Measurements from ENCODE around the gene GPR108. TPM values are rescaled to one million over a fixed set of nuclear protein-coding genes. Genes with fewer than 3 reads are reported as not detected.
A peak's percentile ranks its signal among the peaks of the same experiment; 100 is the strongest.

The GPR108 gene
- total and polyA plus RNA-seq, 2 of the 13 experiments (the other 11 are each of a cell fraction or from before 2014, with no cell fraction given) = 36.4 to 63.0 TPM

GRCh38 chr19:6737873-6738786 is 750 bp upstream of the GPR108 start (continued):
- TF ChIP-seq KAT8 (CRISPR knock-in tag; IDR thresholded peaks at IDR 0.05) (peak; percentile 32; the same call in 1 of the 2 replicates), ZFP37 (CRISPR knock-in tag; IDR thresholded peaks at IDR 0.05; ENCODE audit: borderline replicate concordance) (no peak), ZNF619 (CRISPR knock-in tag; IDR thresholded peaks at IDR 0.05) (0 out of 2 replicates have a peak, but pooled peaks have one; percentile 65), FOXP1 (IDR thresholded peaks at IDR 0.05) (no peak), FOXP1 (CRISPR knock-in tag; IDR thresholded peaks at IDR 0.05) (peak; percentile 55; the same call in 1 of the 2 replicates), ZBED4 (CRISPR knock-in tag; IDR thresholded peaks at IDR 0.05; ENCODE audit: borderline replicate concordance) (peak; percentile 67; the same call in 1 of the 2 replicates), PRPF4 (IDR thresholded peaks at IDR 0.05; ENCODE audit: low read depth, low read length, poor library complexity, severe bottlenecking) (no peak), ZNF552 (CRISPR knock-in tag; IDR thresholded peaks at IDR 0.05; ENCODE audit: borderline replicate concordance) (no peak), PAF1 (CRISPR knock-in tag; IDR thresholded peaks at IDR 0.05) (no peak), ESRRA (CRISPR knock-in tag; IDR thresholded peaks at IDR 0.05; ENCODE audit: low read depth) (no peak), ZNF550 (CRISPR knock-in tag; IDR thresholded peaks at IDR 0.05; ENCODE audit: borderline replicate concordance) (no peak), ZNF788 (CRISPR knock-in tag; IDR thresholded peaks at IDR 0.05; ENCODE audit: borderline replicate concordance) (peak; percentile 16; the same call in 1 of the 2 replicates), ZNF501 (CRISPR knock-in tag; IDR thresholded peaks at IDR 0.05) (no peak; the same call in 1 of the 2 replicates), ZNF280B (CRISPR knock-in tag; IDR thresholded peaks at IDR 0.05; ENCODE audit: borderline replicate concordance) (no peak), TOPORS (CRISPR knock-in tag; IDR thresholded peaks at IDR 0.05) (no peak), SMAD3 (CRISPR knock-in tag; IDR thresholded peaks at IDR 0.05) (peak; percentile 6; the same call in 1 of the 2 replicates), NFRKB (IDR thresholded peaks at IDR 0.05) (no peak), MAX (IDR thresholded peaks at IDR 0.05) (no peak), RXRA (CRISPR knock-in tag; IDR thresholded peaks at IDR 0.05) (peak; percentile 89; the same call in 1 of the 2 replicates), CENPX (CRISPR knock-in tag; IDR thresholded peaks at IDR 0.05) (no peak), YEATS2 (CRISPR knock-in tag; IDR thresholded peaks at IDR 0.05; ENCODE audit: borderline replicate concordance) (no peak), HDAC1 (CRISPR knock-in tag; IDR thresholded peaks at IDR 0.05) (peak; percentile 44; the same call in 1 of the 2 replicates), SALL1 (CRISPR knock-in tag; IDR thresholded peaks at IDR 0.05) (peak; percentile 47)
